Middle frontal gyrus (tissue), 1 donor: ENCODE measurements around the gene ELMOD1.

ENCODE experiments used
- DNase-seq: peaks from one replicate; pipeline ENCODE4 v3.0.0-alpha.2; 2015; ENCODE audit warnings: low spot score; ENCODE audit errors: extremely low spot score

Gene ELMOD1

GRCh38 chr11:107583629-107584195 lies 7.2 kb upstream of the ELMOD1 start:
- DNase-seq = no peak

- DNase-seq = no peak
Measured at GRCh38 chr11:107587306-107587979, 3.5 kb upstream of the ELMOD1 start.

- no peak for DNase-seq
Measured at GRCh38 chr11:107591378-107592230, 657 bp downstream of the ELMOD1 start.

GRCh38 chr11:107592231-107592590 lies 1.3 kb downstream of the ELMOD1 start:
- DNase-seq = no peak

- no peak for DNase-seq
Measured at GRCh38 chr11:107592813-107593212, 1.9 kb downstream of the ELMOD1 start.

- DNase-seq = no peak
Measured at GRCh38 chr11:107593951-107594350, 3.0 kb downstream of the ELMOD1 start.

GRCh38 chr11:107594736-107595135 lies 3.8 kb downstream of the ELMOD1 start:
- DNase-seq = no peak

- no peak for DNase-seq
Measured at GRCh38 chr11:107598225-107599139, 7.5 kb downstream of the ELMOD1 start.

GRCh38 chr11:107605061-107606006 lies 14.4 kb downstream of the ELMOD1 start:
- no peak for DNase-seq

GRCh38 chr11:107606141-107606540 lies 15.2 kb downstream of the ELMOD1 start:
- DNase-seq = no peak

- DNase-seq = no peak
Measured at GRCh38 chr11:107608809-107609208, 17.9 kb downstream of the ELMOD1 start.

- no peak for DNase-seq
Measured at GRCh38 chr11:107609400-107610218, 18.7 kb downstream of the ELMOD1 start.

GRCh38 chr11:107612445-107612844 lies 21.5 kb downstream of the ELMOD1 start:
- no peak for DNase-seq

- DNase-seq = no peak
Measured at GRCh38 chr11:107619926-107620325, 29.0 kb downstream of the ELMOD1 start.

GRCh38 chr11:107621081-107621480 lies 30.1 kb downstream of the ELMOD1 start:
- no peak for DNase-seq

GRCh38 chr11:107623183-107623582 lies 32.2 kb downstream of the ELMOD1 start:
- no peak for DNase-seq

- no peak for DNase-seq
Measured at GRCh38 chr11:107624983-107625684, 34.2 kb downstream of the ELMOD1 start.

GRCh38 chr11:107625685-107625989 lies 34.7 kb downstream of the ELMOD1 start:
- no peak for DNase-seq

- DNase-seq = no peak
Measured at GRCh38 chr11:107631043-107631442, 40.1 kb downstream of the ELMOD1 start.
